Activated T-cell treated with anti-CD3 and anti-CD28 coated beads, Interleukin-2, amount 50 U/mL, for 48 hours (primary cell): ENCODE results near the gene RNF166.

ENCODE experiments used
- DNase-seq, 2 experiments: peaks; one replicate each; pipeline ENCODE4 v3.0.0-alpha.2; 2020

The RNF166 gene

DNA sequence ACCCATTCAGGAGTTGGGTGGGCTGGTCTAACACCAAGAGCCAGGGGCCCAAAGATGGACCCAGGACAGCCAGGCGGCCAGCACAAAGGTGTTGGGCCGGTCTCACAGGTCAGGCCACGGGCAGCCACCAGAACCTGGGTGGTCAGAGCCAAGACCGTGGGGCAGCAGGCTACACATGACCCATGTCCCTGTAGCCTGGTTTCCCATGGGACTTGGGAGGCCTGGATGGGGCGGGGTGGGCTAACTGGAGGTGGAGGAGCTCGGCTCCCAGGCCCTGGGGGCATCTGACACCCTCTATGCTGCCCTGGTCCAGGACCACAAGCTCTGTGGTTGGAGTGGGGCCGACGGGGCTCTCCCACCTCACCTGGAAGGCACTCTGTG, 17.3 kb upstream of the RNF166 start:
- DNase-seq, result no peak

DNA sequence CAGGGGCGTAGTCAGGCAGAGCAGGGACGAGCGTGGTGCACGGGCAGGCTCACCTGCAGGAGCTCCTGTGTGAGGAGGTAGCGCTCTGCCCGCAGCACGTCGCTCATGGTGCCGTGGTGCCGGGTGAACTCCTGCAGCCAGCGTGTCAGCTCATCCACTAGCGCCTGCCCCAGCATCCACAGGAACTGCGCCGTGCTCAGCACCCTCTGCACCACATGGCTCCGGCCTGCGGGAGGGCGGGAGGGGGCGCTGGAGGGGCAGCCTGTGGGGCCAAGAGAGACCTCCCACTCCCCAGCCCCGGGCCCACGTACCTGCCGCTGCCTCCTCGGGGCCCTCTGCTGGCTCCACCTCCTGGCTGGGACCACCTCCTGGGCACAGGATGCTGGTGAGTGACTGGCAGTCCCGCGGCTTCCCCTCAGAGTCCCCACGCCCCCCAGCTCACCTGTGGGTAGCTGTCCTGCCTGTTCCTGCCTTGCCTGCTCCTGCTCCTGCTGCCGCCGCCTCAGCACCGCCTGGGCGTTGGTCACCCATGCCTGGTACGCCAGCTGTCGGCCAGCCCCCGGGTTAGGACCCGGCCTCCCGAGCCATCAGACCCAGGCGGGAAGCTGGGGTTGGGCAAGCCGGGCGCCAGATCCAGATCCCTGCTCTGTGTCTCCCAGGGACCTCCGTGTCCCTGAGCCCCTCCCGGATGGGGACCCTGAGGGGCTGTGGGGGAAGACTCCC, 16.7 kb upstream of the RNF166 start:
- no peak for DNase-seq

DNA sequence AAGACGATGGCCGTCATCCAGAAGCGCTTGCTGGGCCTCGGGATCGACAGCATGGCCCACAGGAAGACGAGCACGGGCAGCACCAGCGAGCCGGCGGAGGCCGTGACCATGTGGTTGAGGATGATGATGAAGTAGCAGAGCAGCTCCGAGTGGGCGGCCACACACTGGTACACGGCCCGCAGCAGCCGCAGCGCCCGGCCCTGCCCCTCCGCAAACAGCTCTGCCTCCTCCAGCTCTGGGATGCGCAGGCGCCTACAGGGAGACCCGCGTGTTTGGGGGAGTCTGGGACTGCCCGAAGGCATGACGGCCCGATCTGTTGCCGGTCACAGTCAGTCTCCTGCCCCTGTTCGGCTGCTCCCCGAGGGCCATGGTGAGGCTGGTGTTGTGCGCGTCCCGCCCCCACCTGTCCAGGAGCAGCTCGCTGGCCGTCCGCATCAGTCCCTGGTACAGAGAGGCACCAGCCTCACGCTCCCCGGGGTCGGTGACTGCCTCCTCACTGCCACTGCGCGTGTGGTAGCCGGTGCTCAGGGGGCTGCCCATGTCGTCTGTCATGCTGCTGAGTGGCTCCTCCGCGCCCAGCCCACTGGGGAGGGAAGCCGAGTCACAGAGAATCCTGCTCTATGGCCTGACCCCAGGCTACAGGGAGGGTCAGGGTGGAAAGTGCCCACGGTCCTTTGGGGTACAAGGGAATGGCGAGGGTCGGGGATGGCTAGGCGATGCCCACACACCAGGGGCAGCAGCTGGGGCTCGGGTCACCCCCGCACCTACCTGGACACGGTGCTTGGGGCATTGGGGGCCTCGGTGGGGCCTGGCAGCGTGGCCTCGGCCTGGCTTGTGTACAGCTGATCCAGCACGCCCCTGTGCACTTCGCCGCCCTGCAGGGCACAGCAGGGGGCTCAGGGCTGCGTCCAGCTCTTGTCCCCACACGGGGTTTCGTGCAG, 15.9 kb upstream of the RNF166 start:
- no peak for DNase-seq

DNA sequence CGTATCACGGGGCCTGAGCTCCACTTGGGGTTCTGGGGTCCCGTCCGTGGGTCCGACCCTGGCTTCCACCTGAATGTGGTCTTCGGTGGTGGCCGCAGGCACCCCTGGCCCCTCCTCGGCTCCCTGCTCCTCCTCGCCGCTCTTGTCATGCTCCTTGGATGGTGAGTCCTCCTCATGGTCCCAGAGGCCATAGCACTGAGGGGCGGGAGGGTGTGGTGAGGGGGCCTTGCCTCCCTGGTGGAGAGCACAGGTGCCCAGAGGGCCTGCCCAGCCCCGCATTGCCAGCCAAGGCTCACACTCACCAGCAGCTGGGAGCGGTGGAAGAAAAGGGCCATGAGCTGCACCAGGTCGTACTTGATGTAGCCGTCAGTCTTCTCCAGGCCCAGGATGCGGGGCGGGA, 15.0 kb upstream of the RNF166 start:
- DNase-seq, result no peak

DNA sequence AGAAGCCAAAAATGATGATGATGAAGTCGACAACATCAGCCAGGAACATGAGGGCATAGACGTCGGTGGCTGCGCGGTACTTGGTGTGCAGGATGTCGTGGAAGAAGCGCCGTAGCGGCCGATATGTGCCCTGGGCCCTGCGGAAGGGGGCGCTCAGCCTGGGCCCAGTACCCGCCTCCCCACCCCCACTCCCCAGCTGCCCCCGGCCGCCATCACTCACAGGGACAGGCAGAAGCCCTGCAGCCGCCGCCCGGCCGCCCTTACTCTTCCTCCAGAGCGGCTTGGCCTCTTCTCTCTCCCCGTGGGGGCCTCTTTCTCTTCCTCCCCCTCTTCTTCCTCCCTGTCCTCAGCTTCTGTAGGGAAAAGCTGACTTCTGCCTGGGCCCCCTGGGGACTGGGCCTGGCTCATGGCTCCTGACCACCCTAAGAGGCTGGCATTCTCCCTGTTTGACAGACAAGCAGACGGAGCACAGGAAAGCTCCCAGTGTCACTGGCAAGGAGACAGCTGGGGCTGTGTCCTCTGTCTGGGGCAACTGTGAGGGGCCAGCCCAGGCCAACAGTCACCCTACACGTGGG, 14.3 kb upstream of the RNF166 start:
- DNase-seq, result no peak

DNA sequence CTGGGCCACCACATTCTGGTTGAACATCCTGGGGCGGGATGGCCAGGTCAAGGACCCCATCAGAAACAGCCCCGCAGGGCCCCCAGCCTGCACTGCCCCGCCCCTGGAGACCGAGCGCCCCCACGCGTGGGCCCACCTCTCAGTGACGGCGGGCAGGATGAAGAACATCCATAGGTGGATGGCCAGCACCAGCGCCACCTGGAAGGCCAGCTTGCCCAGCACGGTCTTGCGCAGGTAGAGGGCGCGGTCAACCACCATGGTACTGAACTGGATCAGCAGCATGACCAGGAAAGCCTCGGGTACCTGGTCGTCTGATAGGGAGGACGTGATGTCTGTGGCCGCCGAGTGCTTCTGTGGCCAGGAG, 13.7 kb upstream of the RNF166 start:
- DNase-seq, result no peak

DNA sequence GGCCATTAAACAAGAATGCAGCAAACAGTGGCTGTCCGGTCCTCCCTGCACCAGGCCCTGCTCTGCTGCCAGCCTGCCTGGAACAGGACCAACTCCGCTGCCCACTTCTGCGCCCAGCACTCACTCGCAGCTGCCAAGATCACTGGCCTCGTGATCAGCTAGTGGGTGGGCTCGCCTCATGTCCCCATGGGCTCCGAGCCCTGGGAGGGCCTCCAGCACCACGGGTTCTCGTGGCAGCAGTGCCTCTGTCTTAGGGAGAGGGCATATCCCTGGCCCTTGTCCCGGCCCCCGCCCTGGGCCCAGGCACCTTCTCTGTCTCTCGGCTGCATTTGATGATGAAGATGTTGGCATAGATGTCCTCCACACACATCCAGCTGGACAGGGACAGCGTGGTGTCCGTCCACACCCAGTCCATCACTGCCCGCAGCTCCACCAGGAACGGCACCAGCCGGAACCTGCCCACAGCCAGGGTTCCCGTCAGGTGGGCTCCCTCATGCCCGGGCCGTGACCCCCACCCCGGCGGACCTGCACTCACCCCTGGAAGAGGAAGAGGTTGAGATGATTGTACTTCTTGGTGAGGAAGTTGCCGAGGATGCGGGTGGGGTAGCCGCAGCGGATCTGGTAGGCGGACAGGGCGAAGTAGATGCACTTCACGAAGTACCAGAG, 13.2 kb upstream of the RNF166 start:
- DNase-seq, result no peak

DNA sequence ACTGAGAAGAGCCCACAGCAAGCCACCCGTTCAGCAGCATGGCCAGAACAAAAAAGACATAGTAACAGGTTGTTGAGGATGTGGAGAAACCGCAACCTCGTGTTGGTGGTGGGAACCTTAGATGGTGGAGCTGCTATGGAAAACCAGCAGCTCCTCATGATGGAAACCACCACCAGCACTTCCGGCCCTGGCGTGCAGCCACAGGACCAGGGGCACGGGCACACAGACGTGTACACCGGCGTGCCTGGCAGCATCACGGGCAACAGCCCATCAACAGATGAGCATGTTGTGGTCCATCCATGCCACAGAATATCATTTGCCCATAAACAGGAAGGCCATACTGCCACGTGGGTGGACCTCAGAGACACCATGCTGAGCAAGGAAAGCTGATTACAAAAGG, 12.0 kb upstream of the RNF166 start:
- no peak for DNase-seq

DNA sequence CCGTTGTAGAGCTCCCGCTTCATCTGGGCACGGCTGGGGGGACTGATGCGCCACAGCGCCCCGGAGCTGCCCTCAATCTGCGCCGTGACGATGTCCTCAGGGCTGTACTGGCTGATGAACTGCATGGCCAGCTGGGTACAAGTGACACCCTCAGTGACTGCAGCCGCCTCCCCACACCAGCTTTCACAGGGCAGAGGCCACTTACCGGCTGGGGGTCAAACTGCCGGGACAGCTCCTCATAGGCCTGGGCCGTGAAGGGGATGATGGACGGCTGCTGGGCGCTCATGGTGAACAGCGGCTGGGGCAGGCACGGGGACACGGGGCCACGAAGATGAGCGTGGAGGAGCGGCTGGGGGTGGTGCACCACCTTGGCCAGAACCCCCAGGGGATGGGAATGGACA, 10.4 kb upstream of the RNF166 start:
- no peak for DNase-seq

DNA sequence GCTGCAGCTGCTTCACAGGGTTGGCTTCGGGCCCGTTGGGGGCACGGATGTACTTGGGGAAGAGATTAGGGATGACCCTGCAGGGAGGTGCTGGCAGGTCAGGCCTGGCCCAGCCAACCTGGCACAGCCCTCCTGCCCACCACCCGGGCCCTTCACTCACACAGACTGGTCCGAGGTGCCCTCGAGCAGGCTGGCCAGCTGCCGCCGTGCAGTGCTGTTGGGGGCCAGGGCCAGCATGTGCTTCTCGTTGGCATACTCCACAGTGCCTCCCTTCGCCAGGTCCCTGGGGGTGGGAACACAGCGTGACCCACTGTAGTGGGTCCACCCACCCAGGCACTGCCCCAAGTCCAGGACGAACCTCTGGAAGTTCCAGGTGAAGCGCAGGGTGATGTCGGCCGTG, 10.0 kb upstream of the RNF166 start:
- no peak for DNase-seq

DNA sequence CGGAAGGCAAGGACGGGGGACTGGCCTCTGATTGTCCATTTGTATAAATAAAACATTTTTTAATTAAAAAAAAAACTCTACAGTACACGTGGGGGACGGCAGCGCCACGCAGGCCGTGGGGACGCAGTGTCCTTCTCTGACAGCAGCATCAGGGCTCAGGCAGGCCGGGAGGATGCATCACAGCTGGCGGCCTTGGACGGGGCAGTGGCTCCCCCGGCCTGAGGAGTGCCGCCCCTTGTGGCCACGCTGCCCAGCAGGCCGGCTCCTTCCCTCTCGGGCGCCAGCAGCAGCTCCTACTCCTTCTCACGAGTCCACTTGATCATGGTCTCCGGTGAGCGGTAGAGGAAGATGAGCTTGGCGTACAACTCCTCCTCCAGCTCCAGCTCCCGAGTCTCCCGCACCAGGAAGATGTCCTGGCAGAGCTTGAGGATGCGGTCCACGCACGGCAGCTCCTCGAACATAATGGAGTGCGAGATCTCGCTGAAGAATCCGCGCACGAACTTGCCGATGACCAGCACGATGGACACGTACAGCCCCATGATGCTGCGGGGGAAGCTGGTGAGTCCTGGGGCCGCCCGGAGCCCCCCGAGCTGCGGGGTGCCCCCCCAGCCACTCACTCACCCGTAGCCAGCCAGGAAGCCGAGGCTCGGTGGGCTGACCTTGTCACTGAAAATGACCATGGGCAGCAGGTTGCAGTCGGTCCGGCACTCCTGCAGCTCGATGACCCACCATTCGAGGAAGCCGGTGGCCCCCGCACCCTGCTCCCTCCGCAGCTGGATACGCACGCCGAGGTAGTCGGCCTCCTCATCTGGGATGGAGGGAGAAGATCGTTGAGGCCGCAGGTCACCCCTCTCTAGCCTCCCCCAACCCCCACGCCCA, 9.3 kb upstream of the RNF166 start:
- no peak for DNase-seq

DNA sequence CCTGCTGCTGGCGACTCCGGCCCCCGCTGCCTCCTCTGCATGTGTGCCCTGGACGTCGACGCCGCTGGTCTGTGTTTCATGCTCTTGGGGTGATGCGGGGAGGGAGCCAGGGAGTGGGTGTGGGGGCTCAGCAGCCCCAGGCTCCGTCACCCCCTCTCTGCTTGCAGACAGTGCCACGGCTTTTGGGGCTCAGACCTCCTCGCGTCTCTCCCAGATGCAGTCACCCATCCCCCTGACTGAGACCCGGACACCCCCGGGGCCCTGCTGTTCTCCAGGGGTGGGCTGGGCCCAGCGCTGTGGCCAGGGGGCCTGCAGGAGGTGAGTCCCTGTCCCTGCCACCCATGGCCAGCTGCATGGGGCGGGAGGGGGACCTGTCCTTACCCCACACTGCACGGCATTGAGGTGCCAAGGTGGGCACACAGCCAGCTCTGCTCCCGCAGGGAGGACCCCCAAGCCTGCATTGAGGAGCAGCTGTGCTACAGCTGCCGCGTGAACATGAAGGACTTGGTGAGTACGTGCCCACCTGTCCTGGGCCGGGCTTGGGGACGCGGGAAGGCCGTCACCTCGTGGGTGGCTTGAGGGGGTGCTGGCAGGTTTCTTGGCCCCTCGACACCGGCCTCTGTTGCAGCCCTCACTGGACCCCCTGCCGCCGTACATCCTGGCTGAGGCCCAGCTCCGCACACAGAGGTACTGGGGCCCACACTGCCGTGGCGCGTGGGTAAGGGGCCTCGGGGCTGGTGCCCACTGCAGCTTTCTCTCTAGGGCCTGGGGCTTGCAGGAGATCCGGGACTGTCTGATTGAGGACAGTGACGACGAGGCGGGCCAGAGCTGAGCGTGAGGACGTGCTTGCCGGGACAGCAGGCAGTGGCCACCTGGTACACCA, 8.5 kb upstream of the RNF166 start:
- DNase-seq, result no peak

DNA sequence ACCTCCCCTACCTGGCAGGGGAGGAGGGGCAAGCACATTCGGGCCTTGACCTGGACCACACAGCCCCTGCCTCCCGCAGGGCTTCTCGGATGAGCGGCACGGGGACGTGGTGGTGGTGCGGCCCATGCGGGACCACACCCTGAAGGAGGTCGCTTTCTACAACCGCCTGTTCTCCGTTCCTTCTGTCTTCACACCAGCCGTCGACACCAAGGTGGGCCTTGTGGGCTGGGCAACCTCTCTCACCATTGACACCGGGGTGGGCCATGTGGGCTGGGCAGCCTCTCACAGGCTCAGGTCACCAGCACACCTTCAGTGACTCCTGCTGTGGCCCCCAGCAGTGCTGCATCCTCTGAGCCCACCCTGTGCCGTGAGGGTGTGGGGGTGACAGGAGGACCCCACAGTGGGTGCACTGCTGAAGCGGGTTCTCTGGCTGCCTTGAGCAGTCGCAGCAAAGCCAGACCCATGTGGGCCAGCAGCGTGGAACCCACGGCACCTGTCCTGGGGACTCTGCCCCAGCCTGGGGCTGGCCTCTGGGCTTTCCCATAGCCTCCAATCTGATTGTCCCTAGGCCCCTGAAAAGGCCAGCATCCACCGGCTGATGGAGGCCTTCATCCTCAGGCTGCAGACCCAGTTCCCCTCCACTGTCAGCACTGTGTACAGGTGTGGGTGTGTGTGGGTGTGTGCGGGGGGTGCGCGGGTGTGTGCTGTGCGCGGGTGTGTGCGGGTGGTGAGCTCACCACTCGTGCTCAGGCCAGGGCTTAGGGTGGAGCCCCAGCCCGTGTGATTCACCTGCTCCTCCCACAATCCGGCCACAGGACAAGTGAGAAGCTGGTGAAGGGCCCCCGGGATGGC, 7.6 kb upstream of the RNF166 start:
- DNase-seq, result no peak

DNA sequence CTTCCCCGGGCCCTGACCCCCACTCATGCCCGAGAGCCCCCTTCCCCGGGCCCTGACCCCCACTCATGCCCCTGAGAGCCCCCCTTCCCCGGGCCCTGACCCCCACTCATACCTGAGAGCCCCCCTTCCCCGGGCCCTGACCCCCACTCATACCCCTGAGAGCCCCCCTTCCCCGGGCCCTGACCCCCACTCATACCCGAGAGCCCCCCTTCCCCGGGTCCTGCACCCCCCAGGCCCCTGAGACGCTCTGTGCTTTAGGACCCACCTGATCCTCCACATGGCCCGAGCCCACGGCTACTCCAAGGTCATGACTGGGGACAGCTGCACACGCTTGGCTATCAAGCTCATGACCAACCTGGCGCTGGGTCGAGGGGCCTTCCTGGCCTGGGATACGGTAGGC, 6.8 kb upstream of the RNF166 start:
- DNase-seq, result no peak

DNA sequence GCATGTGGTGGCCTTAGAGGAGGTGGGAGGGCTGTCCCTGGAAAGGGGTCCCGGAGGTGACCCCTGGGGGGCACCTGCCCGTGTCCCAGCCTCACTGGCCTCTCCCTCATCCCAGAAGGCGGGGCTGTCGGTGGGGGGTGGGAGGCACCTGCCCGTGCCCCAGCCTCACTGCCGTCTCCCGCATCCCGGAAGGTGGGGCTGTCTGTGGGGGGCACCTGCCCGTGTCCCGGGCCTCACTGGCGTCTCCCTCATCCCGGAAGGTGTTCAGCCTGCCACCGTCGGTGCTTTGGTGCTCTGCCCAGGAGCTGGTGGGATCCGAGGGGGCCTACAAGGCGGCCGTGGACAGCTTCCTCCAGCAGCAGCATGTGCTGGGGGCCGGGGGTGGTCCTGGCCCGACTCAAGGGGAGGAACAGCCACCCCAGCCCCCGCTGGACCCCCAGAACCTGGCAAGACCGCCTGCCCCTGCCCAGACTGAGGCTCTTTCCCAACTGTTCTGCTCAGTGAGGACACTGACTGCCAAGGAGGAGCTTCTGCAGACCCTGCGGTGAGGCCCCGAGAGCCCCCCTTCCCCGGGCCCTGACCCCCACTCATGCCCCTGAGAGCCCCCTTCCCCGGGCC, 6.3 kb upstream of the RNF166 start:
- DNase-seq, result no peak

DNA sequence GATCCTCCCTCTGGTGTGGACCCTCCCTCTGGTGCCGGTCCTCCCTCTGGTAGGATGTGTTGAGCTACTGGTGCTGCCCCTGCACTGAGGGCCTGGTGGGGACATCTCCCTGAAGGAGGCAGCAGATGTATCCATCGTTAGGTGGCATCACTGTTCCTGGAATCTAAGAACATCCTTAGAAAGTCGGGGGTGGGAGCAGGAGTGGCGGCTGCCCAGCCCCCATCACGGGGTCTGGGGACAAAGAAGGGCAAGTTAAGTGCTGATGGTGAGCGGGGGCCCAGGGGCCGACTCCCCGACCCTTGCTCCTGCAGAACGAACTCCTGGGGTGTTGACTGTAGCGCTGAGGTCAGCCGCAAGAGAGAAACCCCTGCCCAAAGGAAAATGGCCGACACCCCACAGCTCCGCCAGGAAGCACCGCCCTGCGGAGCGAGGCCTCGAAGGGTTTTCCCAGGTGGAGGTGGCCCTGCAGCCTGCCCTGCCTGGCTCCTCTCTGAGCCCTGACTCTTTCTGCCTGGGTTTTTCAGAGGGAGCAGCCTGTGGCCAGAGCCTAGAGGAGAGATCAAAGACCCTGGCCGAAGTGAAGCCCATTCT, 5.6 kb upstream of the RNF166 start:
- DNase-seq, result no peak

DNA sequence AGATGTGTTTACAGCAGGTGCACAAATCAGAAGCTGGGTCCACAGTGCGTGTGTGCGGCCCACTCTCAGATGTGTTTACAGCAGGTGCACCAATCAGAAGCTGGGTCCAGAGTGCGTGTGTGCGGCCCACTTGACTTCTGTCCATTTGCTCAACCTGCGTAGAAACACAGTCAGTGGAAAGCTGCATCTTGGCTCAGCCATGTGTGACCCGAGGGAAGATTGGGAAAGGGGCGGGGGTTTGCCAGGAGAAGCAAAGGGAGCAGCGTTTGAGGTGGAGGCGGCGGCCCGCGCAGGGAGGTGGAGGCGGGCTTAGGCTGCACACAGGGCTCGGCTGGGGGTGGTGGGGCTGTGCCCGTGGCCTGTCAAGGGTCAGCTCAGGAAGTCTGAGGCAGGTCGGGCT, 4.3 kb upstream of the RNF166 start:
- DNase-seq, result no peak

DNA sequence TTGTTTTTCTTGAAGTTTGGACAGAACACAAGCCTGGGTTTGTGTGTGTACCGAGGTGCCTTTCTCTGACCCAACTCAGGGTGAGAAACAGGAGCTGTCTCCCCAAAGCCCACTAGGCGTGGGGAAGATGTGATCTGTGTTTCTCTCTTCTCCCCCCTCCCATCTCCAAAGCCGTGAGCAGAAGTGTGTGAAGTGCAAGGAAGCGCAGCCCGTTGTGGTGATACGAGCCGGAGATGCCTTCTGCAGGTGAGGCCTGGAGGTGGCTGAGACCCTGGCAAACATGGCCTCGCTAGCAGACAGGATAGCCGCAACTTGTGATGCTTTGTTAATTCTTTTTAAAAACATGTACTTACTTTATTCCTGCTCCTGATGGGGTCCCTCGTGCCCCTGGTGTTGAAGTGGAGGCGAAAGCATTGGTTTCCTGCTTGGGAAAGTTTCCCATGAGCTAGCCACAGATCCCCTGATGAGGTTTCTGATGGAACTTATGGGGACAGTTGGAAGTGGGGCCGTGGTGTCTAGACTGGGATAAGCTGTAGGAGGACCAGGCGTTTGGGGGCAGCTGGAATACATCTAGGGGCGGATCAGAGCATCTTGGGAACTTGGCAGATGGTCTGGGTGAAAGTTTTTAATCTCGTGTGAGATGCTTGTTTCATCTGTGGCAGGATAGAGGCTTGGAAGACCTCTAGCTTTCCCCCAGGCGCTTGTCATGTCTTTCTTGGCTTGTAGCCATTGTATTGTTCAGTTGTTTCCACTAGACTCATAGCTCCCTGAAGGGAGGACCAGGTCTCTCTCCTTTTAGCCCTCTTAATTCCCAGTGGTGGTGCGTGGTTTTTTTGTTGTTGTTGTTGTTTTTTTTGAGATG, 988 bp upstream of the RNF166 start:
- no peak for DNase-seq
